NCI-H2029 treated with DMSO at 0.1 percent for 48 hours (cell line): Measurements from ENCODE around the gene ISLR2.

ENCODE experiments used
- DNase-seq: peaks from one replicate; lab custom pipeline; 2025; lab: John Stamatoyannopoulos, UW

ISLR2 gene

GRCh38 chr15:74178326-74179100 lies 48.1 kb downstream of the ISLR2 start:
- DNase-seq = no peak

- no peak for DNase-seq
Observed at GRCh38 chr15:74179101-74179841, 48.9 kb downstream of the ISLR2 start.

DNA sequence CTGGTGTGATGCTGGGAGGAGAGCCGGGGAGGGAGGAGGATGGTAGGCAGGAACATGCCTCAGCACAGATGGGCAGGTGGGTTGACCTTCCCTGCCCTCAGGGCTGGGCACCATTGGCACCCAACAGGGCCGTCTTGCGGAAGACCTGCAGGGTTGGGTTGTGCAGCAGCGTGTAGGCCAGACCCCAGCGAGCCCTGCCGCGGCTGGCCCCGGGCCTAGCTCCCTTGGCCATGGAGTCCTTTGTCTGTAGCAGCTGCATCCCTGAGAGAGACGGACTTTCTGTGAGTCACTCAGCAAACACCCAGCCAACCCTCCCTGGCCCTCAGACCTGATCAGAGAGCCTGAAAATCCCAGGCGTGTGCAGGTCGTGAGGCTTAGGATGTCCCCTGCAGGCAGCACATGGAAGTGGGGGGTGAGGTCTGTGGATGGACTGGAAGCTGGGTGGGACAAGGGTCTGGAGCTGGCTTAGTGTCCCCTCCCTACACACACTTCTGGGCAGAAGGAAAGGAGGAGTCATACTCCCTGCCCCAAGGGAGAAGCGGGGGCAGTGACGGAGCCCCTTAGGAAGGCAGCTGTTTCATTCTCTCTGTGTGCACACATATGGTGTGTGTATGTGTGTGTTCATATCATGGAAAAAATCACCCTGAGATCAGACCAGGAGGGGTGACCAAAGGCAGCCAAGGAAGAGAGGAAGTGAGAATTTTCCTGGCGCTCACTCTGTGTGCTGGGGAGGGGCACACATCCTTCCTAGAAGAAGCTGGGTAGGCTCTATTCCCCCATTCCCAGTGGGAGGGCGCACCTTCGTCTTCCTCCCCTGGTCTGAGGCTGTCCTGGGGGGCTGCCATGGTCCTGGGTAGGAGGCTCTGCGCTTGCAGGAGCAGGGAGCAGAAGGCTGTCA lies 49.8 kb downstream of the ISLR2 start:
- DNase-seq = no peak

DNA sequence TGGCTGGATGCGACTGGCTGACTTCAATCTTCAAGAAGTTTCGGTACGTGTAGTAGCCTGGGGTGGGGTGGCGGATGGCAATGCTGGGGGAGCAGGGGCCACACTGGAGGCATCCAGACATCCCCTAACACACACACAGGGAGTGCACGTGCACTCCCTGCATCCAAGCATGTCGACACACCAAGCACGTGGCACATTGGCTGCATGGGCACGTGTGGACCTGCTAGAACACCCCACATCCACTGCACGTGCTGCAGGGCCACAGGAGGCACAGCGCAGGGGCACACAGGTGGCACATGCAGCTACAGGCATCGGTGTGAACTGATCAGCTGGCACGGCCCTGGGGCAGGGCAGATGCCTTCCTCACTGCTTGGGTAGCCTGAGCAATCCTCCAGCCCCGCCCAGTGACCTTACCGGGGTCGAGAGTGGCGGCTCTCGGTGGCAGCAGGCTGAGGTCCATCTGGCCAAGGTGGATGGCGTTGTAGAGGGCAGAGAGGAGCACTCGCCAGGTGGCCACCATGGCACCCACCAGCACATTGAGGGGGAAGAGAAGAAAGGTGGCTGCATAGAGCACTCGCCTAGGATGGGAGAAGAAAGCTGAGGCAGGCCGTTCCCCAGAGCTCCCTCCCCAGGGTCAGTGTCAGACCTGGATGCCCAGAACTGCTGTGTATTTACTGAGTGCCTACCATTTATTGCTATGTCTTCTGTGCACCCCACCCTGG lies 50.7 kb downstream of the ISLR2 start:
- DNase-seq = no peak

- DNase-seq = no peak
Observed at GRCh38 chr15:74182131-74182530, 51.7 kb downstream of the ISLR2 start.

DNA sequence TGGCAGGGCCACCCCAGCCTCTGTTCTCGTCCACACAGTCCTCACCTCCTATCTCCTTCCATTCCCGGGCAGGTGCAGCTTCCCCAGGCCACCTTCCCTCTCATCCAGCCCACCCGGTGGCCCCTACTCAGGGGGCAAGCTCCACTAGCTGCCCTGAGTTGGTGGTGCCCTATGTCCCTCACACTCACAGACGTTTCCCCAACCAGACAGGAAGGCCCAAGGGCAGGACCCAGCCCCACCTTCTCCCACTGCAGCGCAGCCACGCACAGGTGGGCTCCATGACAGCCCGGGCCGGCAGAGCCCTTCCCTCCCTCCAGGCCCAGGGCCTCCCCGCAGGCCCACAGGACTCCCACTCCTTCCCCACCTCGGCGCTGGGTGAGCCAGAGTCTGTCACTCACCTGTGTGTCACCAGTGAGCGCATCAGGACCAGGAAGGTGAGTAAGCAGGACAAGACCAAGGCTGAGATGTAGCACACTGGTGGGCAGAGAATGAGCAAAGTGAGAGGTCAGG lies 54.3 kb downstream of the ISLR2 start:
- no peak for DNase-seq

DNA sequence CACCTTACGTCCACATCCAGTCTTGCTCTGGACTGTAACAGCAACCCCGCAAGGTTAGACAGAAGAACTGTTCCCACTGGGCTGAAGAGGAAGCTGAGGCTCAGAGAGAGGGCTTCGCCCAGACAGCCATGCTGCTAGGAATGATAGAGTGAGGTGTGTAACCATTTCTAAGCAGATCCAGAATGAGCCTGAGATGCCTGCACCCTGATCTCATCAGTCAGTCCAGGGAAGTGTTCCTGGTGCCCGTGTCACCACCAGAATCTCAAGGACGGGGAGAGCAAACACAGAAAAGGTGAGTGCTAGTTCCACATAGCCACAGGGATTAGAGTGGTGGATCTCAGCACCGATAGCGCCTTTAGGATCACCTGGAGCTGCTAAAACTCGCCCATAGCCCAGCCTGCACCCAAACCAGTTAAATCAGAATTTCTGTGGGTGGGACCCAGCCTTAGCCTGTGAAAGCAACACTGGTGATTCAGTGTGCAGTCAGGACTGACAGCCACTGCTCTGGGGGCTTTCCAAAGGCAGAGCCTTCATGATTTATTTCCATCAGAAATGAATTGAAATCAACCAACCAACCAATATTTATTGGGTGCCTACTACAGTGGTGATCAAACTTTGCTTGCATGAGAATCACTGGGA lies 55.4 kb downstream of the ISLR2 start:
- DNase-seq = no peak
